ENCODE data around the gene PRKAA2.

PRKAA2 gene

GRCh38 chr1:56639211-56639610 lies 5.9 kb upstream of the PRKAA2 start:
- Histone ChIP-seq H3K4me3 (no peak overlapping the region), H3K36me3 (no peaks in the 10 kb centered on the region), H3K27me3 (no peaks in the 10 kb centered on the region), H3K4me1 (peaks cover 0 to under 1% (median 0%) of the 10 kb centered on the region in 4 donors), H3K27ac (no peak overlapping the region), H3K9me3 (no peaks in the 10 kb centered on the region)
- no peak for DNase-seq
- intact Hi-C loops (cut with DNase I; ENCODE audit: low total_unique reads): no loop called here
- no peak for TF ChIP-seq CTCF (IDR thresholded peaks at IDR 0.05)

GRCh38 chr1:56643661-56644060 lies 1.5 kb upstream of the PRKAA2 start:
- Histone ChIP-seq H3K27me3 (no peaks in the 10 kb centered on the region), H3K36me3 (no peaks in the 10 kb centered on the region), H3K4me3 (no peak overlapping the region), H3K4me1 (peaks cover 0 to 22% (median 4%) of the 10 kb centered on the region in 4 donors), H3K27ac (no peak overlapping the region), H3K9me3 (no peaks in the 10 kb centered on the region)
- no peak for DNase-seq
- TF ChIP-seq CTCF (IDR thresholded peaks at IDR 0.05): no peak
- intact Hi-C loops (cut with DNase I; ENCODE audit: low total_unique reads): no loop called here

- no peak for TF ChIP-seq CTCF (IDR thresholded peaks at IDR 0.05)
- Histone ChIP-seq H3K36me3 (no peaks in the 10 kb centered on the region), H3K27me3 (no peaks in the 10 kb centered on the region), H3K4me1 (peaks cover 0 to 22% (median 4%) of the 10 kb centered on the region in 4 donors), H3K4me3 (peak overlapping the region; percentile 86 to 87), H3K9me3 (no peaks in the 10 kb centered on the region), H3K27ac (peak overlapping the region; percentile 77 to 80)
- intact Hi-C loops (cut with DNase I; ENCODE audit: low total_unique reads): no loop called here
- DNase-seq: no peak
These were observed 823 bp upstream of the PRKAA2 start for GRCh38 chr1:56644064-56644918.

- H3K27me3 ChIP-seq: no peaks in the 10 kb centered on the region
- intact Hi-C loops (cut with DNase I; ENCODE audit: low total_unique reads): no loop called here
- H3K36me3 ChIP-seq: no peaks in the 10 kb centered on the region
- H3K27ac ChIP-seq: peak overlapping the region; percentile 77 to 80
- peak; percentile 23 to 64 for DNase-seq
- peak overlapping the region; percentile 86 to 87 for H3K4me3 ChIP-seq
- H3K9me3 ChIP-seq: no peaks in the 10 kb centered on the region
- H3K4me1 ChIP-seq: peaks cover 0 to 22% (median 4%) of the 10 kb centered on the region in 4 donors
- no peak for TF ChIP-seq CTCF (IDR thresholded peaks at IDR 0.05)
These were observed 677 bp downstream of the PRKAA2 start for GRCh38 chr1:56645677-56646305.

- Histone ChIP-seq H3K9me3 (no peaks in the 10 kb centered on the region), H3K36me3 (no peaks in the 10 kb centered on the region), H3K27ac (peak overlapping the region; percentile 77 to 80), H3K27me3 (no peaks in the 10 kb centered on the region), H3K4me1 (peaks cover 0 to 22% (median 4%) of the 10 kb centered on the region in 4 donors), H3K4me3 (peak overlapping the region; percentile 86 to 87)
- intact Hi-C loops (cut with DNase I; ENCODE audit: low total_unique reads): no loop called here
- no peak for TF ChIP-seq CTCF (IDR thresholded peaks at IDR 0.05)
- no peak for DNase-seq
These were observed 1.5 kb downstream of the PRKAA2 start for GRCh38 chr1:56646611-56647010.
